ENCODE results near the gene PROCA1. TPM values are rescaled to one million over a fixed set of nuclear protein-coding genes. Genes with fewer than 3 reads are reported as not detected.

PROCA1 gene
- total and polyA plus RNA-seq, 9 of the 15 experiments (the other 6 are each of a cell fraction or from before 2014, with no cell fraction given) = 0.78 to 16.2 (median 5.6) TPM

DNA sequence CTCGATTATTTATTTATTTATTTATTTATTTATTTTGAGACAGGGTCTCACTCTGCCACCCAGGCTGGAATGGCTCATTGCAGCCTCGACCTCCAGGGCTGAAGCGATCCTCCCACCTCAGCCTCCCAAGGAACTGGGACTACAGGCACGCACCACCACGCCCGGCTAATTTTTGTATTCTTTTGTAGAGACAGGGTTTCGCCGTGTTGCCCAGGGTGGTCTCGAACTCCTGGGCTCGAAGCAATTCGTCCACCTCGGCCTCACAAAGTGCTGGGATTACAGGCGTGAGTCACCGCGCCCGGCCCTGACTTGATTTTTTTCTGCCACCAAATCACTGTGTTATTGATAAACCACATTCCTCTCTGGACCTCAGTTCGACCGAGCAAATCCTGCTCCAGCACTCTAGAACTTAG lies 7.3 kb upstream of the PROCA1 start (continued):
- TF ChIP-seq, protein P1, sequence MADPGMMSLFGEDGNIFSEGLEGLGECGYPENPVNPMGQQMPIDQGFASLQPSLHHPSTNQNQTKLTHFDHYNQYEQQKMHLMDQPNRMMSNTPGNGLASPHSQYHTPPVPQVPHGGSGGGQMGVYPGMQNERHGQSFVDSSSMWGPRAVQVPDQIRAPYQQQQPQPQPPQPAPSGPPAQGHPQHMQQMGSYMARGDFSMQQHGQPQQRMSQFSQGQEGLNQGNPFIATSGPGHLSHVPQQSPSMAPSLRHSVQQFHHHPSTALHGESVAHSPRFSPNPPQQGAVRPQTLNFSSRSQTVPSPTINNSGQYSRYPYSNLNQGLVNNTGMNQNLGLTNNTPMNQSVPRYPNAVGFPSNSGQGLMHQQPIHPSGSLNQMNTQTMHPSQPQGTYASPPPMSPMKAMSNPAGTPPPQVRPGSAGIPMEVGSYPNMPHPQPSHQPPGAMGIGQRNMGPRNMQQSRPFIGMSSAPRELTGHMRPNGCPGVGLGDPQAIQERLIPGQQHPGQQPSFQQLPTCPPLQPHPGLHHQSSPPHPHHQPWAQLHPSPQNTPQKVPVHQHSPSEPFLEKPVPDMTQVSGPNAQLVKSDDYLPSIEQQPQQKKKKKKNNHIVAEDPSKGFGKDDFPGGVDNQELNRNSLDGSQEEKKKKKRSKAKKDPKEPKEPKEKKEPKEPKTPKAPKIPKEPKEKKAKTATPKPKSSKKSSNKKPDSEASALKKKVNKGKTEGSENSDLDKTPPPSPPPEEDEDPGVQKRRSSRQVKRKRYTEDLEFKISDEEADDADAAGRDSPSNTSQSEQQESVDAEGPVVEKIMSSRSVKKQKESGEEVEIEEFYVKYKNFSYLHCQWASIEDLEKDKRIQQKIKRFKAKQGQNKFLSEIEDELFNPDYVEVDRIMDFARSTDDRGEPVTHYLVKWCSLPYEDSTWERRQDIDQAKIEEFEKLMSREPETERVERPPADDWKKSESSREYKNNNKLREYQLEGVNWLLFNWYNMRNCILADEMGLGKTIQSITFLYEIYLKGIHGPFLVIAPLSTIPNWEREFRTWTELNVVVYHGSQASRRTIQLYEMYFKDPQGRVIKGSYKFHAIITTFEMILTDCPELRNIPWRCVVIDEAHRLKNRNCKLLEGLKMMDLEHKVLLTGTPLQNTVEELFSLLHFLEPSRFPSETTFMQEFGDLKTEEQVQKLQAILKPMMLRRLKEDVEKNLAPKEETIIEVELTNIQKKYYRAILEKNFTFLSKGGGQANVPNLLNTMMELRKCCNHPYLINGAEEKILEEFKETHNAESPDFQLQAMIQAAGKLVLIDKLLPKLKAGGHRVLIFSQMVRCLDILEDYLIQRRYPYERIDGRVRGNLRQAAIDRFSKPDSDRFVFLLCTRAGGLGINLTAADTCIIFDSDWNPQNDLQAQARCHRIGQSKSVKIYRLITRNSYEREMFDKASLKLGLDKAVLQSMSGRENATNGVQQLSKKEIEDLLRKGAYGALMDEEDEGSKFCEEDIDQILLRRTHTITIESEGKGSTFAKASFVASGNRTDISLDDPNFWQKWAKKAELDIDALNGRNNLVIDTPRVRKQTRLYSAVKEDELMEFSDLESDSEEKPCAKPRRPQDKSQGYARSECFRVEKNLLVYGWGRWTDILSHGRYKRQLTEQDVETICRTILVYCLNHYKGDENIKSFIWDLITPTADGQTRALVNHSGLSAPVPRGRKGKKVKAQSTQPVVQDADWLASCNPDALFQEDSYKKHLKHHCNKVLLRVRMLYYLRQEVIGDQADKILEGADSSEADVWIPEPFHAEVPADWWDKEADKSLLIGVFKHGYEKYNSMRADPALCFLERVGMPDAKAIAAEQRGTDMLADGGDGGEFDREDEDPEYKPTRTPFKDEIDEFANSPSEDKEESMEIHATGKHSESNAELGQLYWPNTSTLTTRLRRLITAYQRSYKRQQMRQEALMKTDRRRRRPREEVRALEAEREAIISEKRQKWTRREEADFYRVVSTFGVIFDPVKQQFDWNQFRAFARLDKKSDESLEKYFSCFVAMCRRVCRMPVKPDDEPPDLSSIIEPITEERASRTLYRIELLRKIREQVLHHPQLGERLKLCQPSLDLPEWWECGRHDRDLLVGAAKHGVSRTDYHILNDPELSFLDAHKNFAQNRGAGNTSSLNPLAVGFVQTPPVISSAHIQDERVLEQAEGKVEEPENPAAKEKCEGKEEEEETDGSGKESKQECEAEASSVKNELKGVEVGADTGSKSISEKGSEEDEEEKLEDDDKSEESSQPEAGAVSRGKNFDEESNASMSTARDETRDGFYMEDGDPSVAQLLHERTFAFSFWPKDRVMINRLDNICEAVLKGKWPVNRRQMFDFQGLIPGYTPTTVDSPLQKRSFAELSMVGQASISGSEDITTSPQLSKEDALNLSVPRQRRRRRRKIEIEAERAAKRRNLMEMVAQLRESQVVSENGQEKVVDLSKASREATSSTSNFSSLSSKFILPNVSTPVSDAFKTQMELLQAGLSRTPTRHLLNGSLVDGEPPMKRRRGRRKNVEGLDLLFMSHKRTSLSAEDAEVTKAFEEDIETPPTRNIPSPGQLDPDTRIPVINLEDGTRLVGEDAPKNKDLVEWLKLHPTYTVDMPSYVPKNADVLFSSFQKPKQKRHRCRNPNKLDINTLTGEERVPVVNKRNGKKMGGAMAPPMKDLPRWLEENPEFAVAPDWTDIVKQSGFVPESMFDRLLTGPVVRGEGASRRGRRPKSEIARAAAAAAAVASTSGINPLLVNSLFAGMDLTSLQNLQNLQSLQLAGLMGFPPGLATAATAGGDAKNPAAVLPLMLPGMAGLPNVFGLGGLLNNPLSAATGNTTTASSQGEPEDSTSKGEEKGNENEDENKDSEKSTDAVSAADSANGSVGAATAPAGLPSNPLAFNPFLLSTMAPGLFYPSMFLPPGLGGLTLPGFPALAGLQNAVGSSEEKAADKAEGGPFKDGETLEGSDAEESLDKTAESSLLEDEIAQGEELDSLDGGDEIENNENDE (IDR thresholded peaks at IDR 0.05; ENCODE audit: low read depth, low read length) = no peak
- TF ChIP-seq ASH1L (IDR thresholded peaks at IDR 0.05; ENCODE audit: borderline replicate concordance, low read depth, partially characterized antibody) = no peak
- no peak for TF ChIP-seq SRSF3 (IDR thresholded peaks at IDR 0.05; ENCODE audit: insufficient read depth, low read length)
- no peak for TF ChIP-seq CREB1 (IDR thresholded peaks at IDR 0.05)
- TF ChIP-seq CREB1 (CRISPR knock-in tag; IDR thresholded peaks at IDR 0.05) = no peak
- TF ChIP-seq, protein P2, sequence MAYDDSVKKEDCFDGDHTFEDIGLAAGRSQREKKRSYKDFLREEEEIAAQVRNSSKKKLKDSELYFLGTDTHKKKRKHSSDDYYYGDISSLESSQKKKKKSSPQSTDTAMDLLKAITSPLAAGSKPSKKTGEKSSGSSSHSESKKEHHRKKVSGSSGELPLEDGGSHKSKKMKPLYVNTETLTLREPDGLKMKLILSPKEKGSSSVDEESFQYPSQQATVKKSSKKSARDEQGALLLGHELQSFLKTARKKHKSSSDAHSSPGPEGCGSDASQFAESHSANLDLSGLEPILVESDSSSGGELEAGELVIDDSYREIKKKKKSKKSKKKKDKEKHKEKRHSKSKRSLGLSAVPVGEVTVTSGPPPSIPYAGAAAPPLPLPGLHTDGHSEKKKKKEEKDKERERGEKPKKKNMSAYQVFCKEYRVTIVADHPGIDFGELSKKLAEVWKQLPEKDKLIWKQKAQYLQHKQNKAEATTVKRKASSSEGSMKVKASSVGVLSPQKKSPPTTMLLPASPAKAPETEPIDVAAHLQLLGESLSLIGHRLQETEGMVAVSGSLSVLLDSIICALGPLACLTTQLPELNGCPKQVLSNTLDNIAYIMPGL (CRISPR knock-in tag; IDR thresholded peaks at IDR 0.05) = no peak
- TF ChIP-seq, protein P3, sequence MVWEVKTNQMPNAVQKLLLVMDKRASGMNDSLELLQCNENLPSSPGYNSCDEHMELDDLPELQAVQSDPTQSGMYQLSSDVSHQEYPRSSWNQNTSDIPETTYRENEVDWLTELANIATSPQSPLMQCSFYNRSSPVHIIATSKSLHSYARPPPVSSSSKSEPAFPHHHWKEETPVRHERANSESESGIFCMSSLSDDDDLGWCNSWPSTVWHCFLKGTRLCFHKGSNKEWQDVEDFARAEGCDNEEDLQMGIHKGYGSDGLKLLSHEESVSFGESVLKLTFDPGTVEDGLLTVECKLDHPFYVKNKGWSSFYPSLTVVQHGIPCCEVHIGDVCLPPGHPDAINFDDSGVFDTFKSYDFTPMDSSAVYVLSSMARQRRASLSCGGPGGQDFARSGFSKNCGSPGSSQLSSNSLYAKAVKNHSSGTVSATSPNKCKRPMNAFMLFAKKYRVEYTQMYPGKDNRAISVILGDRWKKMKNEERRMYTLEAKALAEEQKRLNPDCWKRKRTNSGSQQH (CRISPR knock-in tag; IDR thresholded peaks at IDR 0.05) = no peak
- no peak for TF ChIP-seq ZSCAN29 (IDR thresholded peaks at IDR 0.05)
- no peak for TF ChIP-seq GABPB1 (CRISPR knock-in tag; IDR thresholded peaks at IDR 0.05)
- no peak for TF ChIP-seq POLR2B (IDR thresholded peaks at IDR 0.05; ENCODE audit: low read depth, partially characterized antibody)
- TF ChIP-seq ZNF12 (CRISPR knock-in tag; IDR thresholded peaks at IDR 0.05) = no peak
- TF ChIP-seq, protein P4, sequence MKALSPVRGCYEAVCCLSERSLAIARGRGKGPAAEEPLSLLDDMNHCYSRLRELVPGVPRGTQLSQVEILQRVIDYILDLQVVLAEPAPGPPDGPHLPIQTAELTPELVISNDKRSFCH (CRISPR knock-in tag; IDR thresholded peaks at IDR 0.05) = no peak
- TF ChIP-seq, protein P4 (tag; IDR thresholded peaks at IDR 0.05) = 0 out of 2 replicates have a peak, but pooled peaks have one; percentile 74
